NT2/D1 (cell line): Measurements from ENCODE around the gene MSRB1.

Experiments used
- SUZ12 ChIP-seq: IDR thresholded peaks from 2 replicates; pipeline ENCODE4 v1.6.1; 2011; ENCODE audit not compliant: insufficient read length, insufficient read depth; ENCODE audit errors: extremely low read depth
- YY1 ChIP-seq: IDR thresholded peaks from 2 replicates; pipeline ENCODE4 v1.6.1; 2011; ENCODE audit not compliant: insufficient read length, insufficient read depth
- ZNF274 ChIP-seq: IDR thresholded peaks from 2 replicates; pipeline ENCODE4 v1.6.1; 2011; ENCODE audit warnings: mild to moderate bottlenecking, low read depth, low read length

DNA sequence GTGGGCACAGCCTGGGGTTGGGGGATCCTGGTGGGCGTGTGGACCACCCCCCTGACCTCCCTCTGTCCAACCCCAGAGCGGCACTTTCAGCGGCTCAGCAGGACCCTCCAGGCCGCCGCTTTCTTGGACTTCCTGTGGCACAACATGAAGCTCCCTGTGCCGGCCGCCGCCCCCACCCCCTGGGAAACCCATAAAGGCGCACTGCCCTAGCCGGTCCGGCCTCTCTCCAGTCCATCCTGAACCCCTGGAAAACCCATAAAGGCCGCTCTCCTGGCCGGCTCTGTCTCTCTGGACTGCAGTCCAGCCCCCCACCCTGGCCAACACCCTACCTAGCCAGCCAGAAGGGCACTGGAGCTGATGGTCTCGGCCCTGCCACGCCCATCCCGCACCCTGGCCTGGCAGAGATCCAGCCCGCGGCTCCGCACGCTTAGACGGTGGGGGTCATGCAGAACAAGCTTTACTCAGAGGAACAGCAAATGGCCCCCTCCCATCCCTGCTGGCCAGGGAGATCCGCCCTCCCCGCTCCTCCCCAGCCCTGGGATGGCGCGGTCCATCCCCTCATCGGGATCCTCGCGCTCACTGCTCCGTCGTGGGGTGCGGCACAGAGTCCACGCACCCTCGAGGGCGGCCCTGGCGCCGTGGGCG is 35.6 kb upstream of the MSRB1 start:
- TF ChIP-seq YY1 (no peak), ZNF274 (no peak), SUZ12 (no peak)
